ENCODE data around the gene RABEP2. TPM values are rescaled to one million over a fixed set of nuclear protein-coding genes. Genes with fewer than 3 reads are reported as not detected.
"Not testable (repeated sequence)": the region's sequence is repeated elsewhere in the genome, so short reads cannot be mapped to it uniquely, and the experiment has no call there.

Gene RABEP2
- total and polyA plus RNA-seq, 2 experiments from 2014 or later, result 11.8 to 27.2 TPM

DNA sequence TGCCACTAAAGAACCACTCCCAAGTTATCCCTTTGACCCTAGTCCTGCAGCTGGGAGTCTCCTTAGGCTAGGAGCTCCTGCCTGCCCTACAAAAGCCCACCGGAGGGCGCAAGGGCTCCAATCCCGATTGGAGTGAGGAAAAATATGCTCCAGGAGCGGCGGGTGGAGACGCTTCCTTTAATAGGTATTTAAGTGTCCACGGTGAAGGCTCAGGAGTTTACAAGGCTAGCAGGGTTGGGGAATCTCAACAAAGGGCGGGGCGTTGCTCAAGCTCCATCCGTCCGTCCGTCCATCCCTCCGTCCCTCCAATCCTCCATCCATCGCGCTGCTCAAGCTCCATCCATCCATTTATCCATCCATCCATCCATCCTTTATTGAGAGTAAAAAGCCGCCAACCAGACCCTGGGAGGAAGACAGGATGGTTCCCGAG is 49.0 kb upstream of the RABEP2 start:
- Histone ChIP-seq H3K27ac (ENCODE audit: low read depth) (peak overlapping the region; percentile 96), H2AFZ (peak overlapping the region; percentile 93), H3K79me2 (replicated peaks; ENCODE audit: insufficient read depth) (peaks cover 5% of the 10 kb centered on the region; the same call in 1 of the 2 replicates), H3K27me3 (ENCODE audit: insufficient read depth) (no peaks in the 10 kb centered on the region), H4K20me1 (replicated peaks; ENCODE audit: insufficient read depth) (no peaks in the 10 kb centered on the region; the same call in 1 of the 2 replicates), H3F3A (replicated peaks; ENCODE audit: low read depth) (0 out of 2 replicates have a peak, but pooled peaks cover 3% of the 10 kb centered on the region), H3K4me3 (peak overlapping the region; percentile 72), H3K4me2 (peak overlapping the region; percentile 88), H3K4me1 (ENCODE audit: insufficient read depth) (peaks cover 6% of the 10 kb centered on the region; the same call in 1 of the 2 replicates), H3K9me2 (ENCODE audit: insufficient read depth) (no peaks in the 10 kb centered on the region), H3K36me3 (ENCODE audit: insufficient read depth) (no peaks in the 10 kb centered on the region)
- Mint-ChIP-seq H3K27me3 (ENCODE audit: insufficient read depth, low read depth, poor library complexity) (peaks cover 10% of the 10 kb centered on the region), H3K9me3 (no peaks in the 10 kb centered on the region), H3K27ac (peak overlapping the region; percentile 96), H3K4me3 (peak overlapping the region; percentile 87), H3K36me3 (ENCODE audit: low read depth) (peaks cover 11% of the 10 kb centered on the region; the same call in 2 of the 3 replicates), H3K4me1 (peaks cover 5% of the 10 kb centered on the region)
- TF ChIP-seq, protein P1, sequence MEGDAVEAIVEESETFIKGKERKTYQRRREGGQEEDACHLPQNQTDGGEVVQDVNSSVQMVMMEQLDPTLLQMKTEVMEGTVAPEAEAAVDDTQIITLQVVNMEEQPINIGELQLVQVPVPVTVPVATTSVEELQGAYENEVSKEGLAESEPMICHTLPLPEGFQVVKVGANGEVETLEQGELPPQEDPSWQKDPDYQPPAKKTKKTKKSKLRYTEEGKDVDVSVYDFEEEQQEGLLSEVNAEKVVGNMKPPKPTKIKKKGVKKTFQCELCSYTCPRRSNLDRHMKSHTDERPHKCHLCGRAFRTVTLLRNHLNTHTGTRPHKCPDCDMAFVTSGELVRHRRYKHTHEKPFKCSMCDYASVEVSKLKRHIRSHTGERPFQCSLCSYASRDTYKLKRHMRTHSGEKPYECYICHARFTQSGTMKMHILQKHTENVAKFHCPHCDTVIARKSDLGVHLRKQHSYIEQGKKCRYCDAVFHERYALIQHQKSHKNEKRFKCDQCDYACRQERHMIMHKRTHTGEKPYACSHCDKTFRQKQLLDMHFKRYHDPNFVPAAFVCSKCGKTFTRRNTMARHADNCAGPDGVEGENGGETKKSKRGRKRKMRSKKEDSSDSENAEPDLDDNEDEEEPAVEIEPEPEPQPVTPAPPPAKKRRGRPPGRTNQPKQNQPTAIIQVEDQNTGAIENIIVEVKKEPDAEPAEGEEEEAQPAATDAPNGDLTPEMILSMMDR (conservative IDR thresholded peaks at IDR 0.05; ENCODE audit: low read depth in 2 of 2), result peak; percentile 67 to 73
- TF ChIP-seq NANOG (IDR thresholded peaks at IDR 0.05; ENCODE audit: borderline replicate concordance), result no peak
- ATAC-seq (peak; percentile 78), DNase-seq (ENCODE audit: low spot score) (peak; percentile 85)

DNA sequence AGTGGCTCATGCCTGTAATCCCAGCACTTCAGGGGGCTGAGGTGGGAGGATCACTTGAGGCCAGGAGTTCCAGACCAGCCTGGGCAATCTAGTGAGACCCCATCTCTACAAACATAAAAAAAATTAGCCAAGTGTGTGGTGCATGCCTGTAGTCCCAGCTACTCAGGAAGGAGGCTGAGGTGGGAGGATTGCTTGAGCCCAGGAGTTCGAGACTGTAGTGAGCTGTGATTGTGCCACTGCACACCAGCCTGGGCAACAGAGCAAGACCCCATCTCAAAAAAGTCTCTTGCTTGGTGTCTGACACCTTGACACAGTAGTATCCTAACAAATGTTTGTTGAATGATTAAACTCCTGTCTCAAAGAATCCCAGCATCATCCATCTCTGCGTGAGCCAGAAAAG is 44.7 kb upstream of the RABEP2 start:
- not testable (repeated sequence) for H4K20me1 ChIP-seq (replicated peaks; ENCODE audit: insufficient read depth); H2AFZ ChIP-seq; H3F3A ChIP-seq (replicated peaks; ENCODE audit: low read depth); H3K4me3 ChIP-seq; H3K4me1 ChIP-seq (ENCODE audit: insufficient read depth); H3K79me2 ChIP-seq (replicated peaks; ENCODE audit: insufficient read depth); H3K36me3 Mint-ChIP-seq (ENCODE audit: low read depth); H3K4me3 Mint-ChIP-seq; H3K4me2 ChIP-seq; H3K27ac Mint-ChIP-seq; ATAC-seq; H3K36me3 ChIP-seq (ENCODE audit: insufficient read depth); H3K9me3 Mint-ChIP-seq; H3K4me1 Mint-ChIP-seq; H3K9me2 ChIP-seq (ENCODE audit: insufficient read depth); H3K27ac ChIP-seq (ENCODE audit: low read depth); H3K27me3 ChIP-seq (ENCODE audit: insufficient read depth); DNase-seq (ENCODE audit: low spot score)
- H3K27me3 Mint-ChIP-seq (ENCODE audit: insufficient read depth, low read depth, poor library complexity), result peaks cover 11% of the 10 kb centered on the region

DNA sequence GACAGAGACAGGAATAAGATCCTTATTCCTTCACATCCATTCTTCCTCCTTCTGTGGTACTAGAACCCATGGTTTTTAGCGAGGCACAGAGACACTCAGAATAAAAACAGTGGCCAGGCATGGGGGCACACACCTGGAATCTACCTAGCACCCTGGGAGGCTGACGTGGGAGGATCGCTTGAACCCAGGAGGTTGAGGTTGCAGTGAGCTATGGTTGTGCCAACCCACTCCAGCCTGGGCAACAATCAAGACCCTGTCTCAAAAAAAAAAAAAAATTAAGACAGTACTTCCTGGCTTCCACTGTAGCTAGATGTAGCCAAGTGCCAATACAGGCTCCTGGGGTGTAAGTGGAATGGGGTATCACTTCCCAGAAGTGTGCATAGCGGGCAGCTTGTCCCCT is 42.1 kb upstream of the RABEP2 start:
- Mint-ChIP-seq H3K27ac (no peak overlapping the region), H3K4me1 (no peaks in the 10 kb centered on the region), H3K36me3 (ENCODE audit: low read depth) (peaks cover 31% of the 10 kb centered on the region), H3K27me3 (ENCODE audit: insufficient read depth, low read depth, poor library complexity) (peaks cover 3% of the 10 kb centered on the region), H3K9me3 (no peaks in the 10 kb centered on the region), H3K4me3 (no peak overlapping the region)
- Histone ChIP-seq H3K4me1 (ENCODE audit: insufficient read depth) (no peaks in the 10 kb centered on the region), H3K9me2 (ENCODE audit: insufficient read depth) (no peaks in the 10 kb centered on the region), H3K27ac (ENCODE audit: low read depth) (no peak overlapping the region), H3K36me3 (ENCODE audit: insufficient read depth) (peaks cover 19% of the 10 kb centered on the region), H3K4me3 (no peak overlapping the region), H3K79me2 (replicated peaks; ENCODE audit: insufficient read depth) (no peaks in the 10 kb centered on the region), H4K20me1 (replicated peaks; ENCODE audit: insufficient read depth) (peaks cover 8% of the 10 kb centered on the region; the same call in 1 of the 2 replicates), H3K4me2 (no peak overlapping the region), H2AFZ (no peak overlapping the region), H3F3A (replicated peaks; ENCODE audit: low read depth) (no peaks in the 10 kb centered on the region), H3K27me3 (ENCODE audit: insufficient read depth) (no peaks in the 10 kb centered on the region)
- DNase-seq (ENCODE audit: low spot score) (no peak), ATAC-seq (no peak)
- TF ChIP-seq, protein P2, sequence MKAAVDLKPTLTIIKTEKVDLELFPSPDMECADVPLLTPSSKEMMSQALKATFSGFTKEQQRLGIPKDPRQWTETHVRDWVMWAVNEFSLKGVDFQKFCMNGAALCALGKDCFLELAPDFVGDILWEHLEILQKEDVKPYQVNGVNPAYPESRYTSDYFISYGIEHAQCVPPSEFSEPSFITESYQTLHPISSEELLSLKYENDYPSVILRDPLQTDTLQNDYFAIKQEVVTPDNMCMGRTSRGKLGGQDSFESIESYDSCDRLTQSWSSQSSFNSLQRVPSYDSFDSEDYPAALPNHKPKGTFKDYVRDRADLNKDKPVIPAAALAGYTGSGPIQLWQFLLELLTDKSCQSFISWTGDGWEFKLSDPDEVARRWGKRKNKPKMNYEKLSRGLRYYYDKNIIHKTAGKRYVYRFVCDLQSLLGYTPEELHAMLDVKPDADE (IDR thresholded peaks at IDR 0.05), result no peak
- no peak for TF ChIP-seq EZH2phosphoT487 (IDR thresholded peaks at IDR 0.05; ENCODE audit: unreplicated experiment)
- TF ChIP-seq POLR2AphosphoS5 (IDR thresholded peaks at IDR 0.05; ENCODE audit: low read depth), result no peak
- TF ChIP-seq JUNB (IDR thresholded peaks at IDR 0.05; ENCODE audit: unreplicated experiment), result no peak
- TF ChIP-seq STAT1 (IDR thresholded peaks at IDR 0.05; ENCODE audit: unreplicated experiment), result no peak
- TF ChIP-seq, protein P3, sequence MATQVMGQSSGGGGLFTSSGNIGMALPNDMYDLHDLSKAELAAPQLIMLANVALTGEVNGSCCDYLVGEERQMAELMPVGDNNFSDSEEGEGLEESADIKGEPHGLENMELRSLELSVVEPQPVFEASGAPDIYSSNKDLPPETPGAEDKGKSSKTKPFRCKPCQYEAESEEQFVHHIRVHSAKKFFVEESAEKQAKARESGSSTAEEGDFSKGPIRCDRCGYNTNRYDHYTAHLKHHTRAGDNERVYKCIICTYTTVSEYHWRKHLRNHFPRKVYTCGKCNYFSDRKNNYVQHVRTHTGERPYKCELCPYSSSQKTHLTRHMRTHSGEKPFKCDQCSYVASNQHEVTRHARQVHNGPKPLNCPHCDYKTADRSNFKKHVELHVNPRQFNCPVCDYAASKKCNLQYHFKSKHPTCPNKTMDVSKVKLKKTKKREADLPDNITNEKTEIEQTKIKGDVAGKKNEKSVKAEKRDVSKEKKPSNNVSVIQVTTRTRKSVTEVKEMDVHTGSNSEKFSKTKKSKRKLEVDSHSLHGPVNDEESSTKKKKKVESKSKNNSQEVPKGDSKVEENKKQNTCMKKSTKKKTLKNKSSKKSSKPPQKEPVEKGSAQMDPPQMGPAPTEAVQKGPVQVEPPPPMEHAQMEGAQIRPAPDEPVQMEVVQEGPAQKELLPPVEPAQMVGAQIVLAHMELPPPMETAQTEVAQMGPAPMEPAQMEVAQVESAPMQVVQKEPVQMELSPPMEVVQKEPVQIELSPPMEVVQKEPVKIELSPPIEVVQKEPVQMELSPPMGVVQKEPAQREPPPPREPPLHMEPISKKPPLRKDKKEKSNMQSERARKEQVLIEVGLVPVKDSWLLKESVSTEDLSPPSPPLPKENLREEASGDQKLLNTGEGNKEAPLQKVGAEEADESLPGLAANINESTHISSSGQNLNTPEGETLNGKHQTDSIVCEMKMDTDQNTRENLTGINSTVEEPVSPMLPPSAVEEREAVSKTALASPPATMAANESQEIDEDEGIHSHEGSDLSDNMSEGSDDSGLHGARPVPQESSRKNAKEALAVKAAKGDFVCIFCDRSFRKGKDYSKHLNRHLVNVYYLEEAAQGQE (IDR thresholded peaks at IDR 0.05; ENCODE audit: unreplicated experiment), result no peak
- TF ChIP-seq NANOG (IDR thresholded peaks at IDR 0.05; ENCODE audit: borderline replicate concordance), result no peak
- no peak for TF ChIP-seq ZNF114 (CRISPR knock-in tag; IDR thresholded peaks at IDR 0.05)
- TF ChIP-seq, protein P1 (conservative IDR thresholded peaks at IDR 0.05; ENCODE audit: low read depth in 2 of 2), result no peak
- TF ChIP-seq EZH2 (IDR thresholded peaks at IDR 0.05; ENCODE audit: low read depth, unreplicated experiment), result no peak
